ENCODE measurements around the gene ARHGAP25.

The ARHGAP25 gene

DNA sequence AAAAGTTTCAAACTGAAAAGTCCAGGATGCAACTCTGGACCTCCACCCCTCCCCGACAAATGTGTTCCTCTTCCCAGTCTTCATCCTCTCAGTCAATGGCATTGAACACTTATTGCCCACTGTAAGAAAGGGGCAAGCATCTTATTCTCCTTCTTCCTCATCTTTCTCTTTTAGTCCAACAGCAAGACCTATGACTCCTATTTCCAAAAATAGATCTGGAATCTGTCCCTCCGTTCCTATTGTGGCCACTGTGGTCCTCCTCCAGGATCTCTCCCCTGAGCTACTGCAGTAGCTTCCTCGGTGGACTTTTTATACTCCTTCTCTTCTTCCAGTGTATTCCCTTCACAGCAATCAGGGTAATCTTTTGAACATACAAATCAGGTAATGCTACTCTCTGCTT, 28.0 kb upstream of the ARHGAP25 start:
- Histone ChIP-seq H3K27me3 (ENCODE audit: insufficient read depth, low read length, poor library complexity) (no peaks in the 10 kb centered on the region), H2AK5ac (ENCODE audit: low read length) (no peak overlapping the region)
- no peak for DNase-seq

DNA sequence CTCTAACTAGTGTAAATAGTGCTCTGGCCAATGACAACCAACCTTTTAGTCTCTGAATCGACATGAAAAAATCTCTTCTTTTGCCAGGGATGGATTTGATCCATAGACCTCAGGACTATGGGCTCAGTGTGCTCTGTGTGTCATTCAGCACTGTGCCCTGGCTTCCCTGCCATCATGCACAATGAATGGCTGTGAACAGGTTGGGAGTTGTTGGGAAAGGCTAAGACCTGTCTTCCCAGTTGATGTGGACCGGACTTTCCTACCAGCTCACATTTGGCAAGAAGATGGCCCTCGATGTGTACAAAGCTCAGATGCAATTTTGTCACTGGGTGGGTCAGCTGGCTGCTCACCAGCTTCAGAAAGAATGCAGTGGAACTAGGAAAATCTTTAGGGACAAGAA, 26.0 kb upstream of the ARHGAP25 start:
- no CpG with 5 or more reads among the region's 3 CpGs for WGBS (ENCODE audit: extremely low coverage, insufficient coverage, low lambda C conversion rate)
- Histone ChIP-seq H3K27ac (ENCODE audit: low read depth, low read length) (no peak overlapping the region), H3K36me3 (ENCODE audit: control insufficient read depth, insufficient read depth, low read length) (no peaks in the 10 kb centered on the region), H4K5ac (ENCODE audit: low read length) (no peak overlapping the region), H2BK15ac (replicated peaks; ENCODE audit: low read depth) (no peak overlapping the region), H2BK5ac (ENCODE audit: low read length) (no peak overlapping the region), H4K8ac (ENCODE audit: low read depth, low read length) (no peak overlapping the region), H3K56ac (ENCODE audit: low read length) (no peak overlapping the region), H3K27me3 (ENCODE audit: insufficient read depth, low read length, poor library complexity) (no peaks in the 10 kb centered on the region), H3K4me1 (ENCODE audit: control insufficient read depth, low read depth, low read length) (no peaks in the 10 kb centered on the region), H3K23ac (ENCODE audit: low read length) (no peak overlapping the region), H2AK5ac (ENCODE audit: low read length) (no peak overlapping the region), H3K4ac (ENCODE audit: low read depth, low read length) (no peak overlapping the region), H3K18ac (ENCODE audit: low read length) (no peak overlapping the region), H3K9ac (ENCODE audit: low read length) (no peak overlapping the region), H3K79me2 (ENCODE audit: control insufficient read depth, insufficient read depth, low read length) (no peaks in the 10 kb centered on the region), H3K79me1 (ENCODE audit: low read length) (no peaks in the 10 kb centered on the region), H3K4me2 (ENCODE audit: low read length) (no peak overlapping the region), H3K4me3 (ENCODE audit: low read length) (no peak overlapping the region), H2BK120ac (ENCODE audit: low read depth, low read length) (no peak overlapping the region)
- DNase-seq, result no peak

More for the DNA sequence above, 28.0 kb upstream of the ARHGAP25 start:
- Histone ChIP-seq H3K4me3 (ENCODE audit: low read length) (no peak overlapping the region), H3K4me2 (ENCODE audit: low read length) (no peak overlapping the region), H3K23ac (ENCODE audit: low read length) (no peak overlapping the region), H3K18ac (ENCODE audit: low read length) (no peak overlapping the region), H3K56ac (ENCODE audit: low read length) (no peak overlapping the region), H3K27ac (ENCODE audit: low read depth, low read length) (no peak overlapping the region), H4K8ac (ENCODE audit: low read depth, low read length) (no peak overlapping the region), H3K79me1 (ENCODE audit: low read length) (no peaks in the 10 kb centered on the region), H3K9ac (ENCODE audit: low read length) (no peak overlapping the region), H2BK15ac (replicated peaks; ENCODE audit: low read depth) (no peak overlapping the region), H3K4ac (ENCODE audit: low read depth, low read length) (no peak overlapping the region), H3K79me2 (ENCODE audit: control insufficient read depth, insufficient read depth, low read length) (no peaks in the 10 kb centered on the region), H4K5ac (ENCODE audit: low read length) (no peak overlapping the region), H2BK5ac (ENCODE audit: low read length) (no peak overlapping the region), H2BK120ac (ENCODE audit: low read depth, low read length) (no peak overlapping the region), H3K36me3 (ENCODE audit: control insufficient read depth, insufficient read depth, low read length) (no peaks in the 10 kb centered on the region), H3K4me1 (ENCODE audit: control insufficient read depth, low read depth, low read length) (no peaks in the 10 kb centered on the region)
- no CpG with 5 or more reads among the region's 3 CpGs for WGBS (ENCODE audit: extremely low coverage, insufficient coverage, low lambda C conversion rate)

DNA sequence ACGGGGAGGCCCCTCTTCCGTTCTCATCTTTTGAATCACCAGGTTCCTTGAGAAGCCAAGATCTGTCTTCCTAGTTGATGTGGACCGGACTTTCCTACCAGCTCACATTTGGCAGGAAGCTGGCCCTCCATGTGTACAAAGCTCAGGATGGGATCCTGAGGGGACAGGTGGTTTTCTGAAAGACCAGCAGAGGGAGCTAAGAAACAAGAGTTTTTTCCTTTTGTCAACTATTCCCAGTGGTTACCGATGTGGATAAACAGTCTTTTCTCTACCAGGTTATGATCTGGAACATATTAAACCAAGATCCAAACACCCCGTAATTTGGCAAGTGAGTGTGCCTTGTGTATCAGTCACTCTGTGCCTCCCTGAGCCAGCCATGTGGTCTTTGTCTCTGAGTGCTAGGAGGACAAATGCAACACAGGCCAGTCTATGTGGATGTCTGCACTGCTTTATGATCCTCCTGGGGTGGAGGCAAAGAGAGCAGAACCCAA, 25.1 kb upstream of the ARHGAP25 start:
- Histone ChIP-seq H3K4ac (ENCODE audit: low read depth, low read length) (no peak overlapping the region), H3K79me2 (ENCODE audit: control insufficient read depth, insufficient read depth, low read length) (no peaks in the 10 kb centered on the region), H3K4me3 (ENCODE audit: low read length) (no peak overlapping the region), H3K4me1 (ENCODE audit: control insufficient read depth, low read depth, low read length) (no peaks in the 10 kb centered on the region), H2BK120ac (ENCODE audit: low read depth, low read length) (no peak overlapping the region), H3K9ac (ENCODE audit: low read length) (no peak overlapping the region), H3K56ac (ENCODE audit: low read length) (peak overlapping the region; percentile 12), H3K27ac (ENCODE audit: low read depth, low read length) (no peak overlapping the region), H3K36me3 (ENCODE audit: control insufficient read depth, insufficient read depth, low read length) (no peaks in the 10 kb centered on the region), H3K23ac (ENCODE audit: low read length) (no peak overlapping the region), H4K8ac (ENCODE audit: low read depth, low read length) (no peak overlapping the region), H3K27me3 (ENCODE audit: insufficient read depth, low read length, poor library complexity) (no peaks in the 10 kb centered on the region), H3K18ac (ENCODE audit: low read length) (no peak overlapping the region), H3K79me1 (ENCODE audit: low read length) (no peaks in the 10 kb centered on the region), H2AK5ac (ENCODE audit: low read length) (no peak overlapping the region), H3K4me2 (ENCODE audit: low read length) (no peak overlapping the region), H2BK15ac (replicated peaks; ENCODE audit: low read depth) (no peak overlapping the region), H4K5ac (ENCODE audit: low read length) (no peak overlapping the region), H2BK5ac (ENCODE audit: low read length) (no peak overlapping the region)
- peak; percentile 71 for DNase-seq
- no CpG with 5 or more reads among the region's 5 CpGs for WGBS (ENCODE audit: extremely low coverage, insufficient coverage, low lambda C conversion rate)

DNA sequence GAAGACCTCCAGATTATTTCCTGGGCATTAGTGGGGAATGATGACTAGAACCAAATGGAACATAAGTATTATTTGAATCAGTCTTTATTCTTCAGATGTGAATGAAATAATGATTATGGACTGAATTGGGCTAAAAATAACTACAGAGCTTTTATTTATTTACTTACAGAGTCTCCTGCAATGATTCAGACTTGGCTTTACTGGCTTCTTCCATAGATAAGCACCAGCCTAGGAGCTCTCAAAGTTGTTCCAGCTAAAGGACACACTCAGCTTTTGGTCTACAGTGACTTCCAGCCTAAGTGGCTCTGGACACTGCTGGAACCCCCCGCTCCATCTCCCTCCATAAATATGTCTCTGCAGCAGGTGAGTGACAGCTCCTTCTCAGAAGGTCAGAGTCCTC, 24.3 kb upstream of the ARHGAP25 start:
- Histone ChIP-seq H3K4me2 (ENCODE audit: low read length) (no peak overlapping the region), H2AK5ac (ENCODE audit: low read length) (no peak overlapping the region), H2BK5ac (ENCODE audit: low read length) (no peak overlapping the region), H3K4me1 (ENCODE audit: control insufficient read depth, low read depth, low read length) (no peaks in the 10 kb centered on the region), H4K8ac (ENCODE audit: low read depth, low read length) (no peak overlapping the region), H3K56ac (ENCODE audit: low read length) (no peak overlapping the region), H3K4me3 (ENCODE audit: low read length) (no peak overlapping the region), H3K4ac (ENCODE audit: low read depth, low read length) (no peak overlapping the region), H2BK120ac (ENCODE audit: low read depth, low read length) (no peak overlapping the region), H3K23ac (ENCODE audit: low read length) (no peak overlapping the region), H3K27me3 (ENCODE audit: insufficient read depth, low read length, poor library complexity) (no peaks in the 10 kb centered on the region), H3K36me3 (ENCODE audit: control insufficient read depth, insufficient read depth, low read length) (no peaks in the 10 kb centered on the region), H3K79me2 (ENCODE audit: control insufficient read depth, insufficient read depth, low read length) (no peaks in the 10 kb centered on the region), H2BK15ac (replicated peaks; ENCODE audit: low read depth) (no peak overlapping the region), H3K27ac (ENCODE audit: low read depth, low read length) (no peak overlapping the region), H4K5ac (ENCODE audit: low read length) (no peak overlapping the region), H3K18ac (ENCODE audit: low read length) (no peak overlapping the region), H3K79me1 (ENCODE audit: low read length) (no peaks in the 10 kb centered on the region), H3K9ac (ENCODE audit: low read length) (no peak overlapping the region)
- no peak for DNase-seq
- no CpG with 5 or more reads among the region's 1 CpG for WGBS (ENCODE audit: extremely low coverage, insufficient coverage, low lambda C conversion rate)

DNA sequence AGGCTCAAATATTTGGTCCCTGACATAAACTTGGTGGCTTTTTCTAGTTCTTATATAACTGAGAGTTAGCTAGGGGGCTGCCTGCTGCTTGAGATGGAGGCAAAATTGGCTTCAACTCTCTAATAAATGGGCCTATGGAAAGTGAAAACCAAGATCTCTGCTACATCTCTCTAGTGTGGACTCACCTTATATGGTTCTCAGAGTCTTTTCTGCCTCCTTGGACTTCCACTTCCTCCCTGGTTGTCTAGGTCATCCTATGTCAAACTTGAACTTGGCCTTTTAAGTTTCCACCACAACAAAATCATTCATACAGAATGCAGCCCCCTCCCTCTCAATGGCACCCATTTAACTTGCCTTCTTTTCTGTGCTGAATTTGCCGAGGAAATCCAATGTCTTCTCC, 23.9 kb upstream of the ARHGAP25 start:
- Histone ChIP-seq H4K5ac (ENCODE audit: low read length) (no peak overlapping the region), H3K79me2 (ENCODE audit: control insufficient read depth, insufficient read depth, low read length) (no peaks in the 10 kb centered on the region), H3K36me3 (ENCODE audit: control insufficient read depth, insufficient read depth, low read length) (no peaks in the 10 kb centered on the region), H3K4me3 (ENCODE audit: low read length) (no peak overlapping the region), H3K4me2 (ENCODE audit: low read length) (no peak overlapping the region), H2AK5ac (ENCODE audit: low read length) (no peak overlapping the region), H3K56ac (ENCODE audit: low read length) (no peak overlapping the region), H3K23ac (ENCODE audit: low read length) (no peak overlapping the region), H2BK120ac (ENCODE audit: low read depth, low read length) (no peak overlapping the region), H3K27ac (ENCODE audit: low read depth, low read length) (no peak overlapping the region), H3K4ac (ENCODE audit: low read depth, low read length) (no peak overlapping the region), H3K79me1 (ENCODE audit: low read length) (no peaks in the 10 kb centered on the region), H2BK15ac (replicated peaks; ENCODE audit: low read depth) (no peak overlapping the region), H3K9ac (ENCODE audit: low read length) (no peak overlapping the region), H3K4me1 (ENCODE audit: control insufficient read depth, low read depth, low read length) (no peaks in the 10 kb centered on the region), H3K18ac (ENCODE audit: low read length) (no peak overlapping the region), H3K27me3 (ENCODE audit: insufficient read depth, low read length, poor library complexity) (no peaks in the 10 kb centered on the region), H2BK5ac (ENCODE audit: low read length) (no peak overlapping the region), H4K8ac (ENCODE audit: low read depth, low read length) (no peak overlapping the region)
- WGBS (ENCODE audit: extremely low coverage, insufficient coverage, low lambda C conversion rate), result no CpG with 5 or more reads among the region's 1 CpG
- no peak for DNase-seq

DNA sequence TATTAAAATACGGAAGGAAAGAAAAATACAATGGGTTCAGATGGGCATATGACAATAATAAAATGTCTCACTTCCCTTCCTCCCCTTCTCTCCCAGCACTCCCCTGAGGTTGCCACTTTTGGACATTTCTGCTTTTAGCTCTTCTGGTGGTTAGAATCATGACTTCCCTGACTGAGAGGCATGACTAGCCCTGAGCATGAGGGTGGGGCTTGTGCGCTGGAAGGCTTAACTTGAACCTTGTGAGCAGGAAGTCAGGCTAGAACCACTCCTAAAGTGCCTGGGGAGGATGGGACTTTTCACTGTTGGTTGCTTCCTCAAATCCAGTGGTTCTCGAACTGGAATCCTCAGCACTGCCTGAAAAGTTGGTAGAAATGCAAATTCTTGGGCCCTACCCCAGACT, 19.7 kb upstream of the ARHGAP25 start:
- H3K18ac ChIP-seq (ENCODE audit: low read length), result peak overlapping the region; percentile 12
- DNase-seq, result no peak
- H3K9ac ChIP-seq (ENCODE audit: low read length), result no peak overlapping the region
- H3K79me2 ChIP-seq (ENCODE audit: control insufficient read depth, insufficient read depth, low read length), result no peaks in the 10 kb centered on the region
- H3K4me2 ChIP-seq (ENCODE audit: low read length), result no peak overlapping the region
- no CpG with 5 or more reads among the region's 3 CpGs for WGBS (ENCODE audit: extremely low coverage, insufficient coverage, low lambda C conversion rate)
- no peaks in the 10 kb centered on the region for H3K27me3 ChIP-seq (ENCODE audit: insufficient read depth, low read length, poor library complexity)
- no peak overlapping the region for H2BK15ac ChIP-seq (replicated peaks; ENCODE audit: low read depth)
- H4K5ac ChIP-seq (ENCODE audit: low read length), result peak overlapping the region; percentile 82
- no peak overlapping the region for H3K4me3 ChIP-seq (ENCODE audit: low read length)
- H3K23ac ChIP-seq (ENCODE audit: low read length), result no peak overlapping the region
- H3K4ac ChIP-seq (ENCODE audit: low read depth, low read length), result peak overlapping the region; percentile 20
- no peaks in the 10 kb centered on the region for H3K79me1 ChIP-seq (ENCODE audit: low read length)
- H3K27ac ChIP-seq (ENCODE audit: low read depth, low read length), result no peak overlapping the region
- H3K36me3 ChIP-seq (ENCODE audit: control insufficient read depth, insufficient read depth, low read length), result no peaks in the 10 kb centered on the region
- H2AK5ac ChIP-seq (ENCODE audit: low read length), result no peak overlapping the region
- H2BK120ac ChIP-seq (ENCODE audit: low read depth, low read length), result no peak overlapping the region
- H3K4me1 ChIP-seq (ENCODE audit: control insufficient read depth, low read depth, low read length), result no peaks in the 10 kb centered on the region
- H2BK5ac ChIP-seq (ENCODE audit: low read length), result no peak overlapping the region
- no peak overlapping the region for H3K56ac ChIP-seq (ENCODE audit: low read length)
- H4K8ac ChIP-seq (ENCODE audit: low read depth, low read length), result no peak overlapping the region
